GM18909 (cell line): ENCODE measurements around the gene ERRFI1.
"Not testable (repeated sequence)": the region's sequence is repeated elsewhere in the genome, so short reads cannot be mapped to it uniquely, and the experiment has no call there.

Source experiments
- ATAC-seq: cut with Tn5 transposase; IDR thresholded peaks from one replicate; pipeline ENCODE4 v1.9.1; 2021; ENCODE audit warnings: mild to moderate bottlenecking; ENCODE audit not compliant: unreplicated experiment, poor library complexity

ERRFI1 gene

GRCh38 chr1:7983086-7983778 is 42.9 kb downstream of the ERRFI1 start:
- no peak for ATAC-seq

- no peak for ATAC-seq
Measured at GRCh38 chr1:7980984-7981383, 45.1 kb downstream of the ERRFI1 start.

- ATAC-seq, result peak; percentile 43
Measured at GRCh38 chr1:7975212-7975865, 50.8 kb downstream of the ERRFI1 start.

- no peak for ATAC-seq
Measured at GRCh38 chr1:7973086-7973485, 53.0 kb downstream of the ERRFI1 start.

GRCh38 chr1:7972285-7972684 is 53.8 kb downstream of the ERRFI1 start:
- no peak for ATAC-seq

- no peak for ATAC-seq
Measured at GRCh38 chr1:7971024-7971423, 55.1 kb downstream of the ERRFI1 start.

- no peak for ATAC-seq
Measured at GRCh38 chr1:7970246-7970645, 55.9 kb downstream of the ERRFI1 start.

- ATAC-seq, result no peak
Measured at GRCh38 chr1:7967651-7968050, 58.5 kb downstream of the ERRFI1 start.

- ATAC-seq, result no peak
Measured at GRCh38 chr1:7967196-7967595, 58.9 kb downstream of the ERRFI1 start.

- ATAC-seq, result no peak
Measured at GRCh38 chr1:7964476-7964875, 61.6 kb downstream of the ERRFI1 start.

- ATAC-seq, result not testable (repeated sequence)
Measured at GRCh38 chr1:7963841-7964240, 62.3 kb downstream of the ERRFI1 start.

- ATAC-seq, result not testable (repeated sequence)
Measured at GRCh38 chr1:7963378-7963730, 62.8 kb downstream of the ERRFI1 start.

GRCh38 chr1:7962636-7963377 is 63.3 kb downstream of the ERRFI1 start:
- ATAC-seq, result no peak

- ATAC-seq, result peak; percentile 11
Measured at GRCh38 chr1:7962014-7962335, 64.1 kb downstream of the ERRFI1 start.
